IMR-90 (cell line): ENCODE data around the gene MTCH2. TPM values are rescaled to one million over a fixed set of nuclear protein-coding genes. Genes with fewer than 3 reads are reported as not detected.

Experiments
- ATAC-seq: fragments of 200-7000 bp; cut with Tn5 transposase; 2 replicates; pipeline ENCODE4 v1.9.1; 2020; ENCODE audit warnings: low read depth, mild to moderate bottlenecking, moderate library complexity
- BruUV-seq: library from RNA; stranded (reverse); fragments of 400-500 nt; replicated peaks from 2 replicates; lab custom pipeline; 2021; lab: Mats Ljungman, UMichigan
- CTCF ChIA-PET: fragments of 300-600 bp; formaldehyde crosslinking; extraction: SDS; loops from one replicate; lab custom pipeline; 2021; ENCODE audit warnings: antibody characterized with exemption; lab: Yijun Ruan, JAX
- POLR2A ChIA-PET: fragments of 300-600 bp; sonication (Branson Sonifier 250); formaldehyde crosslinking; loops from one replicate; lab custom pipeline; 2022; ENCODE audit warnings: antibody characterized with exemption; ENCODE audit not compliant: unreplicated experiment; lab: Charles Lee
- DNase-seq: peaks from one replicate; pipeline ENCODE4 v3.0.0; 2013
- H2AFZ ChIP-seq: replicated peaks from 2 replicates; pipeline ENCODE3; 2013; ENCODE audit warnings: low read length, mild to moderate bottlenecking; ENCODE audit not compliant: poor library complexity
- H2AK5ac ChIP-seq: 2 replicates; pipeline ENCODE4 v1.6.1; 2013; ENCODE audit warnings: low read depth, low read length, inconsistent platforms
- H2AK9ac ChIP-seq: replicated peaks from 2 replicates; pipeline ENCODE3; 2013; ENCODE audit warnings: mild to moderate bottlenecking, low read depth, low read length, moderate library complexity; ENCODE audit not compliant: poor library complexity
- H2BK120ac ChIP-seq: 2 replicates; pipeline ENCODE4 v1.6.1; 2013; ENCODE audit warnings: low read depth, low read length, inconsistent platforms
- H2BK15ac ChIP-seq: 3 replicates; pipeline ENCODE4 v1.6.1; 2013; ENCODE audit warnings: low read depth, low read length, inconsistent platforms
- H2BK20ac ChIP-seq: 2 replicates; pipeline ENCODE4 v1.6.1; 2013; ENCODE audit warnings: low read depth, mild to moderate bottlenecking, inconsistent platforms, low read length, moderate library complexity
- H2BK5ac ChIP-seq: 2 replicates; pipeline ENCODE4 v1.6.1; 2013; ENCODE audit warnings: mild to moderate bottlenecking, low read depth, low read length, inconsistent platforms; ENCODE audit not compliant: poor library complexity, severe bottlenecking
- H3K14ac ChIP-seq: replicated peaks from 2 replicates; pipeline ENCODE4 v1.6.1; 2013; ENCODE audit warnings: low read depth, low read length, inconsistent platforms
- H3K18ac ChIP-seq: 2 replicates; pipeline ENCODE4 v1.6.1; 2013; ENCODE audit warnings: low read depth, low read length, control low read depth
- H3K23ac ChIP-seq: 2 replicates; pipeline ENCODE4 v1.6.1; 2013; ENCODE audit warnings: low read depth, low read length, inconsistent platforms
- H3K27ac ChIP-seq: 2 replicates; pipeline ENCODE4 v1.5.1; 2013; ENCODE audit warnings: mild to moderate bottlenecking, control low read depth, low read length; ENCODE audit not compliant: insufficient read depth
- H3K27me3 ChIP-seq: 2 replicates; pipeline ENCODE4 v1.6.1; 2013; ENCODE audit warnings: low read length; ENCODE audit not compliant: control insufficient read depth, insufficient read depth
- H3K36me3 ChIP-seq: 2 replicates; pipeline ENCODE4 v1.6.1; 2013; ENCODE audit warnings: low read length, mixed read lengths; ENCODE audit not compliant: control insufficient read depth, insufficient read depth
- H3K4ac ChIP-seq: 2 replicates; pipeline ENCODE4 v1.6.1; 2013; ENCODE audit warnings: low read depth, low read length, inconsistent platforms
- H3K4me1 ChIP-seq: 2 replicates; pipeline ENCODE4 v1.6.1; 2013; ENCODE audit warnings: low read length, mixed read lengths; ENCODE audit not compliant: control insufficient read depth, insufficient read depth
- H3K4me2 ChIP-seq: 2 replicates; pipeline ENCODE4 v1.6.1; 2013; ENCODE audit warnings: low read depth, mild to moderate bottlenecking, control low read depth, low read length, moderate library complexity
- H3K4me3 ChIP-seq: 2 replicates; pipeline ENCODE4 v1.5.1; 2013; ENCODE audit warnings: low read depth, mild to moderate bottlenecking, control low read depth, low read length, moderate library complexity; ENCODE audit not compliant: insufficient read depth
- H3K56ac ChIP-seq: 2 replicates; pipeline ENCODE4 v1.6.1; 2013; ENCODE audit warnings: low read length, inconsistent platforms; ENCODE audit not compliant: insufficient read depth; ENCODE audit errors: extremely low read depth
- H3K79me1 ChIP-seq, 2 experiments: 2 replicates each; pipeline ENCODE4 v1.6.1; 2013; ENCODE audit warnings: low read length in 2 of 2, inconsistent platforms in 1 of 2, low read depth in 1 of 2
- H3K9ac ChIP-seq: 2 replicates; pipeline ENCODE4 v1.6.1; 2013; ENCODE audit warnings: low read depth, low read length, control low read depth
- H3K9me1 ChIP-seq: 2 replicates; pipeline ENCODE4 v1.6.1; 2013; ENCODE audit warnings: low read length, inconsistent platforms; ENCODE audit not compliant: insufficient read depth
- H3K9me3 ChIP-seq: 2 replicates; pipeline ENCODE4 v1.6.1; 2013; ENCODE audit warnings: low read length; ENCODE audit not compliant: control insufficient read depth, insufficient read depth
- H4K20me1 ChIP-seq: 2 replicates; pipeline ENCODE4 v1.6.1; 2013; ENCODE audit warnings: low read length, inconsistent platforms; ENCODE audit not compliant: insufficient read depth
- H4K5ac ChIP-seq: 2 replicates; pipeline ENCODE4 v1.6.1; 2013; ENCODE audit warnings: mild to moderate bottlenecking, low read depth, low read length, control low read depth
- H4K8ac ChIP-seq, 2 experiments: 2 replicates each; pipeline ENCODE4 v1.6.1; 2013; ENCODE audit warnings: low read depth in 2 of 2, low read length in 2 of 2, control low read depth in 1 of 2, inconsistent platforms in 1 of 2
- H4K91ac ChIP-seq: 2 replicates; pipeline ENCODE4 v1.6.1; 2013; ENCODE audit warnings: low read depth, low read length, inconsistent platforms; ENCODE audit not compliant: insufficient read depth
- NFE2L2 ChIP-seq: fragments of 150-350 bp; IDR thresholded peaks from 2 replicates; pipeline ENCODE4 v1.6.1; 2016; ENCODE audit warnings: low read depth, mild to moderate bottlenecking, low read length
- WGBS, 2 experiments: methylation state at CpG; one replicate each; pipeline versions ENCODE4 v1.1.5 to v1.1.7; 2013; ENCODE audit warnings: missing lambda C conversion rate in 2 of 2; ENCODE audit not compliant: insufficient read length in 1 of 2; ENCODE audit errors: extremely low coverage in 2 of 2; 5-methylcytosine and 5-hydroxymethylcytosine counted together
- dilution Hi-C: fragments of 300-500 bp; cut with HindIII; formaldehyde crosslinking; loops from one replicate; pipeline ENCODE4 v1.14.3; 2018; ENCODE audit warnings: low sequenced_read_pairs; ENCODE audit not compliant: unreplicated experiment
- in situ Hi-C: fragments of 300-500 bp; cut with MboI; formaldehyde crosslinking; loops from 3 replicates; pipeline ENCODE4 v1.14.3; 2019; ENCODE audit warnings: low sequenced_read_pairs, inconsistent platforms, mixed read lengths
- intact Hi-C: fragments of 100-400 bp; cut with micrococcal nuclease; formaldehyde crosslinking; loops from 2 replicates; pipeline ENCODE4 v1.10.0; 2022
- polyA plus RNA-seq, 3 experiments: library from polyadenylated mRNA; depleted of rRNA; stranded (reverse); fragments of >200 nt; gene quantifications; 2 replicates each; pipeline ENCODE4 v1.2.3, GENCODE V29; 2012; ENCODE audit warnings: low replicate concordance in 1 of 3
- total RNA-seq: library from RNA; depleted of rRNA; stranded (reverse); fragments of >200 nt; gene quantifications from 2 replicates; pipeline ENCODE4 v1.2.3, GENCODE V29; 2012

Gene MTCH2
- total and polyA plus RNA-seq, 2 of the 4 experiments (the other 2 are of a cell fraction): 103 to 163 TPM

GRCh38 chr11:47589118-47589517 is 53.2 kb downstream of the MTCH2 start:
- ATAC-seq: no peak
- dilution Hi-C loops: no loop called here
- Histone ChIP-seq H4K8ac (no peak overlapping the region), H3K9me1 (no peaks in the 10 kb centered on the region), H4K91ac (no peak overlapping the region), H3K4ac (no peak overlapping the region), H3K4me2 (no peak overlapping the region), H3K56ac (no peak overlapping the region), H4K20me1 (no peaks in the 10 kb centered on the region), H3K14ac (no peak overlapping the region), H2BK20ac (no peak overlapping the region), H3K18ac (no peak overlapping the region), H3K27ac (no peak overlapping the region), H3K9me3 (peaks cover 3% of the 10 kb centered on the region), H2BK15ac (no peak overlapping the region), H2AK5ac (no peak overlapping the region), H3K23ac (no peak overlapping the region), H2AFZ (no peak overlapping the region), H3K9ac (no peak overlapping the region), H3K79me1 (no peaks in the 10 kb centered on the region), H3K4me3 (no peak overlapping the region), H3K27me3 (peaks cover 38% of the 10 kb centered on the region), H2AK9ac (no peak overlapping the region), H2BK120ac (no peak overlapping the region), H2BK5ac (no peak overlapping the region), H4K5ac (no peak overlapping the region), H3K4me1 (no peaks in the 10 kb centered on the region), H3K36me3 (peaks cover 9% of the 10 kb centered on the region)
- ChIA-PET CTCF (no interaction called here), POLR2A (no interaction called here)
- in situ Hi-C loops: no loop called here
- no TSS peak for BruUV-seq
- DNase-seq: no peak
- 100% methylated on average over 2 of the region's 11 CpGs; no CpG with 5 or more reads in 1 of the 2 experiments for WGBS, 2 experiments
- intact Hi-C loops: no loop called here
- TF ChIP-seq NFE2L2: no peak
